SW480 (cell line): ENCODE measurements around the gene SAPCD1.

ENCODE experiments used
- DNase-seq: peaks from one replicate; pipeline ENCODE4 v3.0.0-alpha.2; 2016; ENCODE audit warnings: low spot score

SAPCD1 gene

DNA sequence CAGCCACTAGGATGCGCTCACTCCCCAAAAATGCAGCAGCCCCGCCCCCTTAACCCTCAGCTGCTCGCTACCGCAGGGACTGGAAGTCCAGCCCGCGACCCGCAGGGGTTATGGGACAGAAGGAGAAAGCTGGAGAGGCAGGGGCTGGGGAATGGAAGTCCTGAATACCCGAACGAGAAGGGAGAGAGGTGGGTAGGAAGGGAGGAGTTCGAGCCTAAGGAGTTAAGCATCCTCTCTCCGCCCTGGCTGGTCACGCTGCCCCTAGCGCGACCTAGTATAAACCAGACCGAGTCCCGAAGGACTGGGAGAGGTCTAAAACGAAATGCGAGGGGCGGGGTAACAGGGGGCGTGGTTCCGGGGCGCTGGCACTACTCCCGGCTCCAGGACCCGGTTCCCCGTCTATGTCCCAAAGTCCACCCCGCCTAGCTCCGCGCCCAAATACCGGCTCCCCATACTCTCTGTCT, 32.9 kb upstream of the SAPCD1 start:
- peak; percentile 86 for DNase-seq

DNA sequence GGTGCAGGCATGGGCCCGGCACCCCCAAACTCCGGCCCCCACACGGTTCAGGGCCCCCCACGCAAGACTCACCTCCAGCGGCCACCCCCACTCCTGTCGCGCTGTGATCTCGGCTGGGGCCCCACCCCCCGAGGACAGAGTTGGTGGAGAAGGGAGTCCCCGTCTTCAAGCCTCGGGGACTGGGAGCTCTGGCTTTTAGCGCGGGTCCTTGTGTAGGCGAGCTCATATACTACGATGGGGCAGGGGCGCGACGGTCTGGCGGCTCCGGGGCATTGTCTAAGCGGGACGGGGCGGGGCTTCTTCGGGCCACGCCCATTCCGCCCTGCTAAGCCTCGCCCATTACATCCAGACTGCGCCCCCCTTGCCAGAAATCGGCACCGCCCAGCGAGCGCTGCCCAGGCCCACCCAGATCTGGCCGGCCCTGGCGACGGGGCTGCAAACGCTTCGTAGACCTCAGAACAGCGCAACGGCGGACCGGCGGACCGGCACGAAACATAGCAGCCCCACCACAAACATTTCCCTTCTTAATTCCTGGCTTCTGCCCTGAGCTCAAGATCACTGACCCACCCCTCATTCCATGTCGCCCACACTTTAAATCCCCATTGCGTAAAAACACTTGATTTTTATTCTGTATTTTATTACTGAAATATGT, 32.4 kb upstream of the SAPCD1 start:
- peak; percentile 78 for DNase-seq

DNA sequence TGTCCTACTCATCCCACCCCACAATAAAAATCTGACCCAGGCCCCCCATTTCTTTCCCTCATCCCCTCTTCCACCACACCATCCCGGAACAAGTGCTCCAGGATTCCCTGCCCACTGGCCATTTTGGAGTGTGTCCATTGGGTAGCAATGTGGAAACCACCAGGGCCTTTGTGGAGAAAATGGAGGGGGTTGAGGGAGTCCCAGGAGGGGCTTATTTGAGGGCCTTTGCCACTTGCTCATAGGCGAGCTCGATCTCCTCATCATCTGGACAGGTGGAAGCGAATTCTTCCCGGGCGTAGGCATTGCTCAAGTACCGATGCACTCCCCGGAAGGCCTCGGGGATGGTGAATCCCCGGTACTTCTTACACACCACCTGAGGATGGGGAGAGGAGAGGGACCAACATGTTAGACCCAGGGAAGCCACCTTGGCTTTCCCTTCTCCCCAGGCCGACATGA, 31.8 kb upstream of the SAPCD1 start:
- DNase-seq = no peak

DNA sequence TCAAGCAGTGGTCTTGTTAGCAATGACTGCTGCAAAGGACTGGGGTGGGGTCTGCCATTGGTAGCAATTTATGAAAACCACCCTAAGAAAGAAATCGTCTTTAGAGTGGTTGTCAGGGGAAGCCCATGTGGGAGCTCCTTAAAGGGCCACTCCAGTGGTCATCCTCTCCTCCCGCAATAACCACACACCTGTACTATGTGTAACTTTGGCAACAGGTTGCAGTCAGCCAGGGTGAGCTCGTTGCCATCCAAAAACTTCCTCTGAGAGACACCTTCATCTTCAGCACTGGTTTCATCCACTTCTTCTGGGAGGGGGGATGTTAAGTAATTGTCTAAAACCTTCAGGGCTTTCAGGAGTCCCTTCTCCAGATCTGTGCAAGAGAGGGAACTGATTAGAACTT, 30.4 kb upstream of the SAPCD1 start:
- no peak for DNase-seq

DNA sequence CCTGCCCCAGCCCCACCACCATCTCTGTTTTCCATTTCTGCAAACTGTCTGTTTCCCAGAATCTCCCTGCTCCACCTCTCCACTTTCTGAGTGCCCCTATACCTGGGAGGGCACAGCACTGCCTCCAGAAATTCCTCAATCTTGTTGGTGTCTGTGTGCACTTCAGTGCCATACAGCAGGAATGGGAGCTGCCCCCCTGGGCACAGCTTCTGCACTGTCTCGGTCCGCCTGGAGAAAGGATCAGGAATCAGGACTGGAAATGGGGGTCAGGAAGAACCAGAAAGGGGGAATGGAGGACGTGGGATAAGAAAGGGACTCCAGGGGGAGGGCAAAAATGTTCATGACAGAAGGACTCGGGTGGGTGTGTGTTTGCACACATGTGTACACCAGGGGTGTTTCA, 28.7 kb upstream of the SAPCD1 start:
- DNase-seq = no peak

DNA sequence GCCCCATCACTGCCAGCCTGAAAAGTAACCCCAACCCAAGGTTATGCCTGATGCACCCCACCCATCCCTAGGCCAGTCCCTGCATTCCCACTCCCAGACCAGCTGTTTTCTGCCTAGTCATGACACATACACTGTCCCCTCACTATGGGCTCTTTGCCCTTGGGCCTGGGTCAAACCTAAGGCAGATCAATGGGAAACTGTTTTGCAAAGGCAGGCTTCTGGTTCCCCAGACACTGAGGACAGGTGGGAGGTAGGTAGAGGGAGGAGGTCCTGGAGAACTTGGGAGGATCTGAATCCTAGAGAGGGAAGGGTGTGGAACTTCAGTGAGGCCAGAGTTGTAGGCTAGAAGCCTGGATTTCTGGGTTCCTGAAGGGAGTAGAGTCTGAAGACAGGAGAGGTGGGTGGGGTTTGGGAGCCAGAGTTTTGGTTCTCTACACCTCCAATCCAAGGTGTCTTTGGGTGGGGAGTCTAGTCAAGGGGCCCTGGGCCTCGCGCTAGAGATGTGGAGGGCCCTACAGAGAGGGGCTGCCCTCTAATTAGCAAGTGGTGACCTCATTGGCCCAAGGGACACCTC, 28.1 kb upstream of the SAPCD1 start:
- DNase-seq = no peak

DNA sequence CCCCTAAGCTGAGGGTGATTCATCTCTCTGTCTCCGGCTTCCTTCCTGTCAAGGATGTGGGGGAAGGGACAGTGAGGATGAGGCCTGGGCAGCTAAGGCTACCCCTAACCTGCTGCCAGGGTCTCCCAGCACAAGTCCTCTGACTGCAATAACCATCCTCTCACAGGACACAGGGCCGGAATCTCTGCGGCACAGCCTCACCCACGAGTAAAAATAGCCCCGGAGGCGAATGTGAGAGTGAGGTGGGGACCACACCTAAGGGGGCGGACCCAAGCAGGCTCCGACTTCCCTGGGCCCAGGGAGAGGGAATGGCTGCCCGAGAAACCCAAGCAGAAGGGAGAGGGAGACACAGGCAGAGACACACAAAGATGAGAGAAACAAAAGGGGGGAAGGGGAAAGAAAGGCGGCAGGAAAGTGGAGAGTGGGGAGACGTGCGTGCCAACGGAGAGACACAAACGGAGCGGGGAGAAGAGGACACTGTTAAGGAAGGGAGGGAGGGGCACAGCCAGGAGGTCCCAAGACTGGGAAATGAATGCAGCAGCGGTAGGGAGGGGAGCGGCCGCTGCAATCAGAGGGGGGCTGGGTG, 27.5 kb upstream of the SAPCD1 start:
- peak; percentile 63 for DNase-seq

DNA sequence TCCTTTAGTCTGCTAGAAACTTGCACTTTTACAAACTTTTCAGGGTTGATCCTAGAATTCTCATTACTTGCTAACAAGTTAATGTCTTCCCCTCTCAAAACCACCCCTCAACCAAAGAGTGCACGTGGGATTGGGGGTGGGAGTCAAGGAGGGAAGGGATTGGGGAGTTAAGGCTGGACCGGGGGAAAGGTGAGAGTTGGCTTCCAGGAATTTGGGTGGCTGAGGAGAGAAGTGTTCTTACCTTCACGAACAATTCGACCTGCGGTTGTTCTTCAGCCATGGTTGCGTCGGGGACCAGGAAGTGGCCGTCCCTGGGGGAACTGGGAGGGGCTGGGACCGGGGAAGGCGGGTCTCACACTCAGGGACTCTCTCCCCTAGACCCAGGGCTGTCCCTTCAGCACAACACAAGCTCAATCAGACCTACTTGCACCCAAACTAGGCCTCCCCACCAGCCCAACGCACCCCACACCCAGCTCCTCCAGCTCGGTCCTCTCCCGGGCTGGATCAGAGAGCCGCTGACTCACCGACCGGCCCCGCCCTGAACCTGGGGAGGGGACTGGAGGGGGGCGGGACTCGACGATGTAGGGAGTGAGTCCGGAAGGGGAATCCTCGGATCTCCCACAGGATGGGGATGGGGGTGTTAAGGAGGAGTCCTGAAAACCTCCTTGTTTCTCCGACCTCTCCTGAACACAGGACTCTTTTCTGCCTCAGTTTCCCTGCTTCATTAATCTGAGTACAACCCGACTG, 26.3 kb upstream of the SAPCD1 start, which contains the start of gene CLIC1:
Gene CLIC1 (minus strand): TSS at position 510 of the 747 bp plus-strand sequence. CDS start 230 bp downstream, at position 280.
- DNase-seq = peak; percentile 77

DNA sequence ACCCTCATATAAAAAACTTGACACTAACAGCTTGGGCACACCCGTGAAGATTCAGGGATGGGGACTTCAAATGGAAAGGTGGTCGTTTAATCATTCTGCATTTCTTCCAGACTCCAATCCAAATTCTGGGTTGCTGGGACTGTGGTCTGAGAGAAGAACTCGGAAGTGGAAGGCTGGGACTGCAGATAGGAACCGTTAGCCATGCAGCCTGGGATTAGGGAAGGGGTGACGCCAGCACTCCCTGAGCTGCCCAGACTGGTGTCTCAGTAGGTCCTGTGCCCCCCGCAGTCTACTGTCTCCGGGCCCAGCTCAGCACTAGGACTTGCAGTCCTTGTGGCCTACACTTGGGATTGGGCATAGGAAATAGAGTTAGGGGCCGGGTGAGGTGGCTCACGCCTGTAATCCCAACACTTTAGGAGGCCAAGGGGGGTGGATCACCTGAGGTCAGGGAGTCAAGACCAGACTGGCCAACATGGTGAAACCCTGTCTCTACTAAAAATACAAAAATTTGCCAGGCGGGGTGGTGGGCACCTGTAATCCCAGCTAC, 25.6 kb upstream of the SAPCD1 start:
- DNase-seq = no peak

DNA sequence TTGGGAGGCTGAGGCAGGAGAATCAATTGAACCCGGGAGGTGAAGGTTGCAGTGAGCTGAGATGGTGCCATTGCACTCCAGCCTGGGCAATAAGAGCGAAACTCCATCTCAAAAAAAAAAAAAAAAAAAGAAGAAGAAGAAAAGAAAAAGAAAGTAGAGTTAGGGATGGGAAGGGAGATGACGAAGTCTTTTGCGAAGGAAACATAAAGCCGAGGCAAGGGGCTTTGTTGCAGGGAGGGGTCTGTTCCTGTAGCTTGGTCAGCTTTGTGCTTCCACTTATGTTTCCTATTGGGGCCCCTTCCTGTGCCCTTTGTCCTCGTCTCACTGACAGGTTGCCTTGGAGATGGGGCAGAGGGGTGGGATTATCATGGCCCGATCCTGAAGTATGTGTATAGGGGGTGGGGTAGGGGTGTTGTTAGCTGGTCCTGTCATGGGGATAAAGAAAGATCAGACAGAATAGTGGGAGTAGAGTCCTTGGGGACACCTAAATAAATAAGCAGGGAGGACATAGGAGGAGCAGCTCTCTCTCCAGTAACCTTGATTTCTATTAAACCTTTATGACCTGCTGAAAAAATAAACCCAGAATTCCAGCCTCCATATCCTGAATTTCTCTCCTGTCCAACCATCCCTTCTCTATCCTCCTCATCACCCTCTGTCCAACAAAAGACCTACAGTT, 25.0 kb upstream of the SAPCD1 start:
- DNase-seq = peak; percentile 68

DNA sequence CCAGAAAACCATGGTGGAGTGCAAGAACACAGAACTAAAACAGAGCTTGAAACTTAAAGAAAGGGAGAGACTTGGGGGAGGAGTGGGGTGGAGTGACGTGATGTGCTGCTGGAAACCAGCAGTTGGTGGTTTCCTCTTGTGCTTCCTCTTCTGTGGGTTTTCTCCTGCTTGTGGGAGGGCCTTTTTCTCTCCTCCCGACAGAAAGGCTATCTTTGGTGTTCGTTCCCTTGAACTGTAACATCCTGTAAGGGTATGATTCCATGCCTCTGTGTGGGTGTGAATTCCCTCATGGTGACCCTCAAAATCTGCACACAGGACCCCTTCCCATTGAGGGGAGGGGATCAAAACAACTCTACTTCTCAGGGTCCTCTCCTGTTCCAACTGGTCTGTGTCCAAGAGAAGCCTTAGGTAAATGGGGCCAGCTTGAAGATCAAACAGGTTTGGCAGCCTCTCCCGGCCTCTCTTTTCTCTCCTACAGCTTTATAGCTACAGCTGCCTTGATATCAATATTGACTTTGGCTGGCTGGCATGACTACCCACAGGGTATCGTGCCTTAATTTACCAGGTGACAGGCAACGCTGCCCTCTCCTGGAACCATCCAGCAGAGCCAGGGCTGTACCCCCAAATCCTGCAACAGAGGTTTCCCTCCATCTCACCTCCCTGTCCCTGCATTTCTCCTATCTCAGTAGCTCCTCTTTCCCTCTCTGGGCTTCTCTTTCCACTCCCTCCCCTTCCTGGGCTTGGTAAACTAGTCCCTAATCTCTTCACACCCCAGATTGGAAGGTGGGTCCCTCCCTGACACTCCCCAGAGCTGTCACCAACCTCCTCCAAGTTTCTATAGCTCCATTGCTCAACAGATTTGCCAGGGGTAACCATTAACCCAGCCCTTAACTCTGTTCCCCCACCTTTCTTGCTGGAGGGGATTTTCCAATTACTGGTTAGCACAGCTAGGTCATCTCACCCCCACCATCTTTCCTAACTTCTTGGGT, 24.2 kb upstream of the SAPCD1 start:
- DNase-seq = peak; percentile 90

DNA sequence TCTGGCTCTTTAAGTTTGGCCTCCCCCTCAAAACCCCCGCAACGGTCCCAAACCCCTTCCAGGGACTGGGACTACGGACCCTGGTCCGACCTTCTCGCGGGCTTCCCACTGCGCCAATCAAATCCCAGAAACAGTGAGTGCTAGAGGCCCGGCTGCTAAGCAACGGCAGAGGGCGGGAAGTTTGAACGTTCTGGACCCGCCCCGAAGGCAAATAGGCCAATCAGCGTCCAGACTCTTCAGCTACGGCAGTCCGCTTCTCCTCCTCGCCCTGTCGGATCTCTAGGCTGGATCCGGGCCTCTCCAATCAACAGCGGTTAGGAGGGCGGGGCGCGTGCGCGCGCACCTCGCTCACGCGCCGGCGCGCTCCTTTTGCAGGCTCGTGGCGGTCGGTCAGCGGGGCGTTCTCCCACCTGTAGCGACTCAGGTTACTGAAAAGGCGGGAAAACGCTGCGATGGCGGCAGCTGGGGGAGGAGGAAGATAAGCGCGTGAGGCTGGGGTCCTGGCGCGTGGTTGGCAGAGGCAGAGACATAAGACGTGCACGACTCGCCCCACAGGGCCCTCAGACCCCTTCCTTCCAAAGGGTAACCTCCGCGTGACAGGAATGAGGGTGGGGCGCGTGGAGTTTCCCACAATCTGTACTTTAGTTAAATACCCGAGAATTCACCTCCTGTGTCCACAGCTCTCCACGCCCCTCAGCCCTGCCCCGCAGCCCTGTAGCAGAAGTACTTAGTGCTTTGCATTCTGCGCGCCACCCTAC, 22.6 kb upstream of the SAPCD1 start, which contains the start of gene MSH5:
Gene MSH5 (plus strand): TSS at position 367 of the 758 bp plus-strand sequence. CDS start 462 bp downstream, outside the sequence.
- peak; percentile 98 for DNase-seq

DNA sequence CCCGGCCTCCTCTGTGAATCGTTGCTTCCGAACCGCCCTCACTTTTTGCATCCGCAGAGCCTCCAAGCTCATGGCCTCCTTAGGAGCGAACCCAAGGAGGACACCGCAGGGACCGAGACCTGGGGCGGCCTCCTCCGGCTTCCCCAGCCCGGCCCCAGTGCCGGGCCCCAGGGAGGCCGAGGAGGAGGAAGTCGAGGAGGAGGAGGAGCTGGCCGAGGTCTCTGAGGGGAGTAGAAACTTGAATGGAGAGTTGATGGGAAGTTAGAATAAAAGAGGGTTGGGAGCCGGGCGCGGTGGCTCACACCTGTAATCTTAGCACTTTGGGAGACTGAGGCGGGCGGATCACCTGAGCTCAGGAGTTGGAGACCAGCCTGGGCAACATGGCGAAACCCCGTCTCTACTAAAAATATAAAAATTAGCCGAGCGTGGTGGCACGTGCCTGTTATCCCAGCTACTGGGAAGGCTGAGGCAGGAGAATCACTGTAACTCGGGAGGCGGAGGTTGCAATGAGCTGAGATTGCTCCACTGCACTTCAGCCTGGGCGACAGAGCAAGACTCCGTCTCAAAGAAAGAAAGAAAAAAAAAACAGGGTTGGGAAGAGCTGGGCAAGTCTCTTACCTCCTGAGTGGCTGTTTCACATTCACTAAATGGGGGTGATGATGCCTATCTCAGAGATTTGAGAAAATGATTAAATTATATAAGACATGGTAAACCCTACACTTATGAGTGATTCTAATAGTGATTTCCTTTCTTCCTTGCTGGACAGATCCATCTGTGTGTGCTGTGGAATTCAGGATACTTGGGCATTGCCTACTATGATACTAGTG, 21.8 kb upstream of the SAPCD1 start:
- no peak for DNase-seq

DNA sequence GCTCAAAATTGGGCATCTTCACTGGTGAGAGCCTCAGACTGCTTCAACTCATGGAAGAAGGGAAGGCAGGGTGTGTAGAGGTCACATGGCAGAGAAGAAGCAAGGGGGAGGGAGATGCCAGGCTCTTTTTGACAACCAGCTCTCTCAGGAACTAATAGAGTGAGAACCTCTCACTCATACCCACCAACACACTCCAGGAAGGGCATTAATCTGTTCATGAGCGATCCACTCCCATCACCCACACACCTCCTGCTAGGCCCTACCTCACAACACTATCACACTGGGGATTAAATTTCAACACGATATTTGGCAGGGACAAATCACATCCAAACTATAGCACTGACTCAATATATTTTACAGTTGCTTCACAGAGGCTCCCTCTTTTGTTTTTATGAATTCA, 20.6 kb upstream of the SAPCD1 start:
- DNase-seq = no peak

DNA sequence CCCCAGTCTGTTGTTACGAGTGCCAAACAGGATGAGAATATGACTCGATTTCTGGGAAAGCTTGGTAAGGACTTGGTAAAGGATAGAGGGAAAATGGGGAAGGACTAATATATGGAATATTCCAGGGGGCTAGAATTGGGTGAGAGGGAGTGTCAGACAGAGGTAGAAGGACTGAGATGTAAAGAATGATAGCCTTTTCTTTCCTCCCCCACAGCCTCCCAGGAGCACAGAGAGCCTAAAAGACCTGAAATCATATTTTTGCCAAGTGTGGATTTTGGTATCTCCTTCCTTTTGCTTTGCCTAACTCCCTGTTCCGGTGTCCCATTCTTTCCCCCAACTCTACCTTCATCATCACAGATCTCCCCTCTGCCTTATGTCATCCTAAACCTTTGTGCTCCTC, 19.6 kb upstream of the SAPCD1 start:
- DNase-seq = no peak

DNA sequence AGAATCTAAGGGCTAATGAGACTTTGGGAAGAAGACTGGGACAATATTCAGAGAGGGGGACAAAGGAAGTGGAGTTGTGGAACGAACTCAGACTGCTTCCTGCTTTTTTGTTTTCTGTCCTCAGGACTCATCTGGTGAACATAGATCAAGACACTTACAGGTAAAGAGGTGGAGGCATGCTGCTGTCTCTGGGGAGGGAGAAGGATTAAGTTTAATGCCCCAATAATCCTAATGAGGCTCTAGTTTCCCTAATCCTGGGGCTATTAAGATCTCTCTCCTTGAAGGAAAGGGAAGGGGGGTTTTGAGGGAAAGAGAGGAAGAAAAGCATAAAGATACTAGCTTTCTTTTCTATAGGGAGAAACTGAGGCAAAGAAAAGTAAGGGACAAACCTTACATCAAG, 18.0 kb upstream of the SAPCD1 start:
- no peak for DNase-seq

DNA sequence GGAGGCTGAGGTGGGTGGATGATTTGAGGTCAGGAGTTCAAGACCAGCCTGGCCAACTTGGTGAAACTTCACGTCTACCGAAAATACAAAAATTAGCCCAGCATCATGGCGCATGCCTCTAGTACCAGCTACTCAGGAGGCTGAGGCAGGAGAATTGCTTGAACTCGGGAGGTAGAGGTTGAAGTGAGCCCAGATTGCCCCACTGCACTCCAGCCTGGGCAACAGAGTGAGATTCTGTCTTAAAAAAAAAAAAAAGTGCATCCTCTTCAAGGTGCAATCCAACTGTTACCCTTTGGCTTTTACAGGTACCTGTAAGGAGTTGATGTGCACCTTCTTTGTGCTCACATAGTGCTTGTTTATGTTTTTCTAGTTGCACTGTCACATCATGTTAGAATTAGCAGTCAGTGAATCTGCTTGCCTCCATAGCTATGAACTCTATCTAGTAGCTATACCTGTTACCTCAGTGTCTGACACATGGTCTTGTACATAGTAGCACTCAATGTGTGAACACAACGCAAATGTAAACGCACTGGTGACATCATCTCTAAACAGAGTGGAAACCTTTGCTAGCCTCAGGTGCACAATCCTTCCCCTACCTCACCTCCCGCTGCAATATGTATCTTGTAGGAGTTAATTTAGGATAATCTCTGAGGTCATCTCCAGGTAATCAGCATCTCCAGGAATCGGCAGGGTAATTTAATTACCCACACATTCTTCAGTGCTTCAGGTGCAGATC, 13.0 kb upstream of the SAPCD1 start:
- DNase-seq = no peak

DNA sequence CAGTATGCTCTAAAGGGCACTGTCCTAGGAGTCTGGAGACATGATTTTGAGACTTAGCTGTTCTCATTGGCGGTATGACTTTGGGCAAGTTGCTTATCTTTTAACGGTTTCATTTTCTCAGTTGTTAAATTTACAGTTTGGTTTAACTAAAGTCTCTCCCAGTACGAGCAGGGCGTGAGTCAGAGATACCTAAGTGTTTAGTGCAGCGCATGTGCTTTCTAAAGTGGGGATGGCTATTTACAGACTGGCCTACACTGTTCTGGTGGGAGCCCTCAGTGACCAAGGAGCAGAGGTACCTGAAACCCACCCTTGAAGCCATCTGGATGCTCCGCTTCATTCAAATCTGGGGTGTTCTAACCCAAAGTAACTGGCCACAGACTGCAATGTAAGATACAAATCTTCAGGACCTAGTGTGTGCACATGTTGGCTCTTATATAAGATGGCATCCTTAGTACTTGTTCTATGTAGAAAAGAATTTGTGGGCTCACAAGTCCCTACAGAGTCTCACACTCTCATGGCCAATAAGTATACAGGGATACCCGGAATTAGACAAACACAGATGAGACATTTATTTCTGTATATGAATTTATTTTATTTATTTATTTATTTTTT, 11.9 kb upstream of the SAPCD1 start:
- no peak for DNase-seq
